HG02798 (cell line): ENCODE measurements around the gene DLD.
A peak's percentile ranks its signal among the peaks of the same experiment; 100 is the strongest.
"Not testable (repeated sequence)": the region's sequence is repeated elsewhere in the genome, so short reads cannot be mapped to it uniquely, and the experiment has no call there.

ENCODE experiments used
- ATAC-seq: cut with Tn5 transposase; IDR thresholded peaks from one replicate; pipeline ENCODE4 v1.9.1; 2021; ENCODE audit warnings: mild to moderate bottlenecking; ENCODE audit not compliant: unreplicated experiment, poor library complexity

The DLD gene

GRCh38 chr7:107890962-107891635 is at the start of gene DLD:
TSS of gene DLD (plus strand) at chr7:107891183. CDS start at chr7:107891251, 68 bp downstream.
- peak; percentile 99 for ATAC-seq

DNA sequence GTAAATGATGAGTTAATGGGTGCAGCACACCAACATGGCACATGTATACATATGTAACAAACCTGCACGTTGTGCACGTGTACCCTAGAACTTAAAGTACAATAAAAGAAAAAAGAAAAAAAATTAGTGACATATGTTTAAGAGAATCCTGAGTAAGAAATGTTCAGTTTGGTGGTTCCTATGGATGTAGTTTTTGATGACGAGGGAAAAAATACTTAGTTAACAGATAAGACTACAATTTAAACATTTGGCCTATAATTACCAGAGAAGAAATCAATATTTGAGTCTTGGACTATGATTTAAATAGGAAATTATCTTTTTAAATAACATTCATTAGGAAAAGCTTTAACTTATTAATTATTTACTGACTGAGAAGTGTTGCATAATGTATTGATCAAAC is 48.8 kb upstream of the DLD start:
- no peak for ATAC-seq

DNA sequence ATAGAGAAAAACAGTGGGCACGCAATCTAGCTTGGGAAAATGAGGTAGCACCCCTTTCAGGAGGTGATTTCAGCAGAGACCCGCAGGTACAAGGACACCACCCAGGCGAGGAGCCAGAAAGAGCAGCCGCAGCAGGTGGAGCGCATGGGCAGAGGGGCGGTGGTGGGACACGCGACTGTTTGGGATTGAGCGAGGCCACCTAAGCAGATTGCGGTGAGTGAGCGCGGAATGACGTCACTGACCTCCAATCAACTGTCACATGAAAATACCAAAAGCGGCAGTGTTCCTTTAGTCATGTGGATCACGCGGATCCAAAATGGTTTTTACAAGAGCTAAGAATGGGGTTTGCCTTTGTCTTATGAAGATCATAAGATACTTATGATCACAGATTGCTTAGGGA is 47.8 kb upstream of the DLD start:
- no peak for ATAC-seq

DNA sequence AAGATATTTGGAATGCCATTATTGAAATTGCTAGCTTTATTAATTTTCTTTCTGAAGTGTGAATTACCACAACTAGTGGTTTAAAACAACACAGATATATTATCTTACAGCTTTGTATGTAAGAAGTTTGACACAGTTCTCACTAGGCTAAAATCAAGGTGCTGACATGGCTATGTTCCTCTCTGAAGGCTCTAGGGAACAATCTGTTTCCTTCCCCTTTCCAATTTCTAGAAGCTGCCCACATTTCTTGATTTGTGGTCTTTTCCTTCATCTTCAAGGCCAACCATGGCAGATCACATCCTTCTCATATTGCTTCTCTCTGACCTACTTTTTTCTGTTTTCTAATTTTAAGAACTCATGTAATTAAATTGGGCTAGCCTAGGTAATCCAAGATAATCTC is 44.7 kb upstream of the DLD start:
- no peak for ATAC-seq

- ATAC-seq, result no peak
Measured at GRCh38 chr7:107847168-107847835, 43.7 kb upstream of the DLD start.

DNA sequence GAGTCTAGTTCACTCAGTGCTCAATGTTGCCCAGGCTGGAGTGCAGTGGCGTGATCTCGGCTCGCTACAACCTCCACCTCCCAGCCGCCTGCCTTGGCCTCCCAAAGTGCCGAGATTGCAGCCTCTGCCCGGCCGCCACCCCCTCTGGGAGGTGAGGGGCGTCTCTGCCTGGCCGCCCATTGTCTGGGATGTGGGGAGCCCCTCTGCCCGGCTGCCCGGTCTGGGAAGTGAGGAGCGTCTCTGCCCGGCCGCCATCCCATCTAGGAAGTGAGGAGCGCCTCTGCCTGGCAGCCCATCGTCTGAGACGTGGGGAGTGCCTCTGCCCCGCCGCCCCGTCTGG is 43.2 kb upstream of the DLD start:
- not testable (repeated sequence) for ATAC-seq

- not testable (repeated sequence) for ATAC-seq
Measured at GRCh38 chr7:107848211-107848610, 42.8 kb upstream of the DLD start.

GRCh38 chr7:107850216-107850615 is 40.8 kb upstream of the DLD start:
- ATAC-seq, result no peak

- no peak for ATAC-seq
Measured at GRCh38 chr7:107850643-107851042, 40.3 kb upstream of the DLD start.

- no peak for ATAC-seq
Measured at GRCh38 chr7:107854454-107854853, 36.5 kb upstream of the DLD start.

GRCh38 chr7:107854989-107855388 is 36.0 kb upstream of the DLD start:
- ATAC-seq, result no peak

- no peak for ATAC-seq
Measured at GRCh38 chr7:107856806-107857540, 34.0 kb upstream of the DLD start.

DNA sequence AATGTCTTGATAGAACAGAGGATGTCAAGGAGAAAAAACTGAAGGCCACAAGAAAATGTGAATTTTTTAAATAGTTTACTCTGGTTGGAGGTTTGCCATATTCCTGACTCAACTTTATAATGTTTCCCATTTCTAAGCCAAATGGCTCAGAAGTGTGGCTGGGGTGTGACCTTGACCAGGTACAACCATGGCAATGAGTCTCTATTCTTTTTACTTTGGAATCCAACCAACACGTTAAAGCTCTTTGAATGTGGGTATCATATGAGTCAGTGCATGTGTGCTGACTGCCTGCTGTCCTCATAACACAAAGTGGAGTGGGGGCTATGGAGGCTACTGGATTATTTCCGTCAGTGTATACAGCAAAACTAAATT is 33.5 kb upstream of the DLD start:
- no peak for ATAC-seq

DNA sequence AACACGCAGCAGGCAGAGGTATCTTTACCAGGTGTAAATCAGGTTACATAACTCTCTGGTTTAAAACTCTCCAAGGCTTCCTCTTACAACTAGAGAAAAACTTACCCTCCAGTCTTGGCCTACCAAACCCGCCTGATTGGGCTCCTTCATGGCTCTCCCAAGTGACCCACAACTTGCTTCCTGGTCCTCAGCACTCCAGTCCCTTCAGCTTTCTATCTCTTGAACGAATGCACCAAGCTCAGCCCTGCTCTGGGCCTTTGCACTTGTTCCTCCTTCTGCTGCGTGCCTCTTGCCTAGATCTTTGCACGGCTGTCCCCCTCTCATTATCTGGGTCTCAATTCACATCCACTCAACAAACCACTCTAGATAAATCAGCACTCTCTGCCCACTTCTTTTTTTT is 32.7 kb upstream of the DLD start:
- ATAC-seq, result no peak

GRCh38 chr7:107860279-107860961 is 30.6 kb upstream of the DLD start:
- no peak for ATAC-seq

GRCh38 chr7:107860981-107861652 is 29.9 kb upstream of the DLD start:
- no peak for ATAC-seq

DNA sequence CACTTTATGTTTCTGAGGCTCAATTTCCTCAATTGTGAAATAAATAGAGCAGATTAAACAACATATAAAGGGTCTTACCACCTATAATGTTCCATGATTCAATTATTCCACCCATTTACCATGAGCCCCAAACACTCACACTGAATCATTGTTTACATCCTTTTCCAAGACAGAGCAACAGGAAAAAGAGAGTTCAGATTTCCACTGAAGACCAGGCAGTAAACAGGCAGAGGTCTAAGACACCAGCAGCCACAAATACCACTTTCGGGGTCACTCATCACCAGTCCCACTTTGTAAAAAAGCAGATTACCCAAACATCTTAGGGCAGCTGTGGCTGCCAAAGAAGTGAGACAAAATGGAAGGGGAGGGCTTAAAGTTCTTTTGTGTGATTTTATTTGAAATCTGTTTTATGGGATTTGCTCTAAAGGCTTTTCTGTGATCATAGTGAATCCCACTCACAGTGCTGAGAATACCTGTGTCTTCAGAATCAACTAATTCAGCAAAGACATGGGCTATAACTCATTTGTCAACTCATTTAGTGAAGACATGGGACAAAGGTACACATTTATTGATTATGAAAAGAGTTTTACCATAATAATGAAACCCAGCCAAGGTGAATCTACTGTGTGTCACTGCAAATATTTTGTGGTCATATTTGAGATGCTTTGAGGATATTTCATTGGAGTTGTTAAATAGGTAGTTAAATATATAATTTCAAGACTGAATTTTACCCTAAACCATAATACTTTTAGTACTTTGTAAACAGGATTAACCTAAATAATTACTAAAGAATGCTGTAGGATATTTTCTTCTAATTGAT is 24.8 kb upstream of the DLD start:
- no peak for ATAC-seq

DNA sequence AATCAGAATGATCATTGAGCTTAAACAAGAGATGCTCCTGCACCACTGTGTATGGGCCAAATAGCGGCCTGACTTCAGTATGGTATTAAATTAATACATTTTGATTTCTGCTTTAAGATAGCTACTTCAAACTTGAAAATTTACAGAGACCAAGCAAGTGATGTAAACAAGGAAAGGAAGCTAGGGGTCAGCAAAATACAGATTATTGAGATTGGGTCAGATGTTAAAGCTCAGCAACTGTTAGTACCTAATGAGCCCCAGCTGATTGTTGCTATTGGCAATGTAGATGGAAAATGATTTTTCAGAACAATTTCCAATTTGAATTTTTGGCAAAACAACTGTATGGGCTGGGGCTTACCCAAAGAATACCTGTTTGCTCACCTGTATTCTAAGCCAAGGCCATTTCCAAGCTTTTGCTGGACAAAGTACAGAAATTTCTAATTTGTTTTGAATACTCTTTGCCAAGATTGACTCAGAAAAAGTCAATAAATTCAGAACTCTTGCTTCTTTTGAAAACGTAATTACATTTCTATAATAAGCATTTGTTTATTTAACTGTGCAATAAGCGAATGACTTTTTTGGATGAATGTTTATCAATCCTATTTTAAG is 23.0 kb upstream of the DLD start:
- no peak for ATAC-seq

GRCh38 chr7:107870427-107871000 is 20.5 kb upstream of the DLD start:
- ATAC-seq, result no peak
